Measurements from ENCODE around the gene NKTR.
"Not testable (repeated sequence)": the region's sequence is repeated elsewhere in the genome, so short reads cannot be mapped to it uniquely, and the experiment has no call there.

NKTR gene

GRCh38 chr3:42600111-42600957 is at the start of gene NKTR:
Gene NKTR, plus strand, starts transcription at chr3:42600686. Its CDS starts 321 bp downstream, at chr3:42601007.
- H3K4me3 ChIP-seq (replicated peaks in 1 of 2; ENCODE audit: low read depth in 2 of 2, low read length in 2 of 2), result peak within 1 kb of the TSS; percentile 83 to 94
- no peak for TF ChIP-seq CTCF (IDR thresholded peaks at IDR 0.05; ENCODE audit: low read depth, low read length)
- peak; percentile 98 for DNase-seq (ENCODE audit: low read depth in 2 of 2)

GRCh38 chr3:42552830-42553229 is 47.7 kb upstream of the NKTR start:
- no peak for TF ChIP-seq CTCF (IDR thresholded peaks at IDR 0.05; ENCODE audit: low read depth, low read length)
- DNase-seq (ENCODE audit: low read depth in 2 of 2), result no peak
- H3K4me3 ChIP-seq (replicated peaks in 1 of 2; ENCODE audit: low read depth in 2 of 2, low read length in 2 of 2), result no peak overlapping the region

- TF ChIP-seq CTCF (IDR thresholded peaks at IDR 0.05; ENCODE audit: low read depth, low read length), result no peak
- H3K4me3 ChIP-seq (replicated peaks in 1 of 2; ENCODE audit: low read depth in 2 of 2, low read length in 2 of 2), result no peak overlapping the region
- no peak for DNase-seq (ENCODE audit: low read depth in 2 of 2)
These were observed 44.3 kb upstream of the NKTR start for GRCh38 chr3:42556089-42556632.

GRCh38 chr3:42556817-42557216 is 43.7 kb upstream of the NKTR start:
- DNase-seq (ENCODE audit: low read depth in 2 of 2); H3K4me3 ChIP-seq (replicated peaks in 1 of 2; ENCODE audit: low read depth in 2 of 2, low read length in 2 of 2): not testable (repeated sequence)

- TF ChIP-seq CTCF (IDR thresholded peaks at IDR 0.05; ENCODE audit: low read depth, low read length), result no peak
- H3K4me3 ChIP-seq (replicated peaks in 1 of 2; ENCODE audit: low read depth in 2 of 2, low read length in 2 of 2), result no peak overlapping the region
- DNase-seq (ENCODE audit: low read depth in 2 of 2), result no peak
These were observed 42.6 kb upstream of the NKTR start for GRCh38 chr3:42557854-42558253.

GRCh38 chr3:42562047-42562907 is 38.2 kb upstream of the NKTR start:
- DNase-seq (ENCODE audit: low read depth in 2 of 2), result no peak
- no peak overlapping the region for H3K4me3 ChIP-seq (replicated peaks in 1 of 2; ENCODE audit: low read depth in 2 of 2, low read length in 2 of 2)
- TF ChIP-seq CTCF (IDR thresholded peaks at IDR 0.05; ENCODE audit: low read depth, low read length), result no peak

All from cardiac fibroblast (primary cell).